ENCODE data around the gene AFF1. TPM values are rescaled to one million over a fixed set of nuclear protein-coding genes. Genes with fewer than 3 reads are reported as not detected.
A peak's percentile ranks its signal among the peaks of the same experiment; 100 is the strongest.
"Not testable (repeated sequence)": the region's sequence is repeated elsewhere in the genome, so short reads cannot be mapped to it uniquely, and the experiment has no call there.

AFF1 gene
- total and polyA plus RNA-seq, 2 donors from 2014 or later, result 13.4 to 187 TPM

DNA sequence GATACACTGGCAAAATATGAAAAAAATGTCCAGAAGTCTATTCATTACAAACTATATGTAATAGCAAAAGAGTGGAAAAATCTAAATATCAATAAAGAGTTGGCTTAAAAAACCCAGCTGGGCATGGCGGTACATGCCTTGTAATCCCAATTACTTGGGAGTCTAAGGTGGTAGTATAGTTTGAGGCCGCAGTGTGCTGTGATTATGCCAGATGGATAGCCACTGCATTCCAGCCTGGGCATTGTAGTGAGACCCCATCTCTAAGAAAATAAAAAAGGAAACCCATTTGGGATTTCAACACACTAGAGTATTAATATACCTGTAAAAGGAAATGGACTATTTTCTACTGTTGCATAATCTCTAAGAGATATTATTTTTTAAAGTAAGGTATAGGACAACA, 45.4 kb downstream of the AFF1 start:
- Histone ChIP-seq H3K9ac (ENCODE audit: low read length in 3 of 3) (no peak overlapping the region), H3K27me3 (ENCODE audit: control insufficient read depth, insufficient read depth, low read length) (no peaks in the 10 kb centered on the region), H3K9me3 (ENCODE audit: control insufficient read depth in 2 of 3, insufficient read depth in 1 of 3, low read length in 3 of 3) (no peaks in the 10 kb centered on the region), H3K36me3 (ENCODE audit: control insufficient read depth in 2 of 3, insufficient read depth in 3 of 3, low read length in 3 of 3) (no peaks in the 10 kb centered on the region), H3K4me3 (ENCODE audit: low read length in 3 of 3) (no peak overlapping the region), H3K27ac (ENCODE audit: low read depth in 2 of 2, low read length in 2 of 2) (no peak overlapping the region), H3K4me1 (ENCODE audit: control insufficient read depth in 2 of 3, insufficient read depth in 2 of 3, low read depth in 1 of 3, low read length in 3 of 3) (peaks cover 0 to 3% (median 0%) of the 10 kb centered on the region in 3 donors)
- TF ChIP-seq, protein P1, sequence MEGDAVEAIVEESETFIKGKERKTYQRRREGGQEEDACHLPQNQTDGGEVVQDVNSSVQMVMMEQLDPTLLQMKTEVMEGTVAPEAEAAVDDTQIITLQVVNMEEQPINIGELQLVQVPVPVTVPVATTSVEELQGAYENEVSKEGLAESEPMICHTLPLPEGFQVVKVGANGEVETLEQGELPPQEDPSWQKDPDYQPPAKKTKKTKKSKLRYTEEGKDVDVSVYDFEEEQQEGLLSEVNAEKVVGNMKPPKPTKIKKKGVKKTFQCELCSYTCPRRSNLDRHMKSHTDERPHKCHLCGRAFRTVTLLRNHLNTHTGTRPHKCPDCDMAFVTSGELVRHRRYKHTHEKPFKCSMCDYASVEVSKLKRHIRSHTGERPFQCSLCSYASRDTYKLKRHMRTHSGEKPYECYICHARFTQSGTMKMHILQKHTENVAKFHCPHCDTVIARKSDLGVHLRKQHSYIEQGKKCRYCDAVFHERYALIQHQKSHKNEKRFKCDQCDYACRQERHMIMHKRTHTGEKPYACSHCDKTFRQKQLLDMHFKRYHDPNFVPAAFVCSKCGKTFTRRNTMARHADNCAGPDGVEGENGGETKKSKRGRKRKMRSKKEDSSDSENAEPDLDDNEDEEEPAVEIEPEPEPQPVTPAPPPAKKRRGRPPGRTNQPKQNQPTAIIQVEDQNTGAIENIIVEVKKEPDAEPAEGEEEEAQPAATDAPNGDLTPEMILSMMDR (IDR thresholded peaks at IDR 0.05; ENCODE audit: borderline replicate concordance, extremely low read depth, insufficient read depth), result no peak
- FAIRE-seq (no peak), DNase-seq (no peak)
- intact Hi-C loops (cut with DNase I), result no loop called here

DNA sequence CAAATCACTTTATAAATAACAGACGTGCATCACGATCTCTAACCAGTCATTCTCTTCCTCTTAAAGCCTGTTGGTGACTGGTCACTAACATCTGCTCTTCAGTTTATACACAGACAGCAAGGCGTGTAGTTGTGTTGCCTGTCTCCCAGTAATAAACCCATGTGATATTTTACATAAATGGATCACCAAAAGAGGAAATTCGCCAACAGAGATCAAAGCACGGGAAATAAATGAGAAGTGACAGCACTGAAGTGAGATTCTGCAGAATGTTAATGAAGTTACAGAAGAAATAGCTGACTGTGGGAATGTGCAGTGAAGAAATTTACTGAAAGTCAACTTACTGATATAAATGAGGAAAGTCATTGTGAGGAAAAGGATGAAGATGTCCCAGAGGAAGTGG, 47.0 kb downstream of the AFF1 start:
- TF ChIP-seq, protein P1 (IDR thresholded peaks at IDR 0.05; ENCODE audit: borderline replicate concordance, extremely low read depth, insufficient read depth), result no peak
- FAIRE-seq (no peak), DNase-seq (peak in 1 of 5 donors; percentile 13)
- Histone ChIP-seq H3K9ac (ENCODE audit: low read length in 3 of 3) (no peak overlapping the region), H3K27me3 (ENCODE audit: control insufficient read depth, insufficient read depth, low read length) (no peaks in the 10 kb centered on the region), H3K4me3 (ENCODE audit: low read length in 3 of 3) (no peak overlapping the region), H3K4me1 (ENCODE audit: control insufficient read depth in 2 of 3, insufficient read depth in 2 of 3, low read depth in 1 of 3, low read length in 3 of 3) (peaks cover 0 to 3% (median 0%) of the 10 kb centered on the region in 3 donors), H3K9me3 (ENCODE audit: control insufficient read depth in 2 of 3, insufficient read depth in 1 of 3, low read length in 3 of 3) (no peaks in the 10 kb centered on the region), H3K36me3 (ENCODE audit: control insufficient read depth in 2 of 3, insufficient read depth in 3 of 3, low read length in 3 of 3) (no peaks in the 10 kb centered on the region), H3K27ac (ENCODE audit: low read depth in 2 of 2, low read length in 2 of 2) (no peak overlapping the region)
- intact Hi-C loops (cut with DNase I), result no loop called here

DNA sequence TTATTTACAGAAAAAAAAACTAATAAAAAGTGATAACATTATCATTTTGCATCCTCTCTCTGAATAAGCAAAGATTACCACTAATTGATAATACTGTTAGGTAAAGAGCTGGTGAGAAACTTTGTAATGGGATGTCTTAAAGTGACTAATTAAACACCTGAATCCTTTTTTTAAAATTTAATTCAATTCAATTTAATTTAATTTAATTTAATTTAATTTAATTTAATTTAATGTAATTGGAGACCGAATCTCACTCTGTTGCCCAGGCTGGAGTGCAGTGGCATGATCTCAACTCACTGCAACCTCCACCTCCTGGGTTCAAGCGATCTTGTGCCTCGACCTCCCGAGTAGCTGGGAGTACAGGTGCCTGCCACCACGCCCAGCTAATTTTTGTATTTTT, 51.0 kb downstream of the AFF1 start:
- DNase-seq; H3K27me3 ChIP-seq (ENCODE audit: control insufficient read depth, insufficient read depth, low read length); H3K4me1 ChIP-seq (ENCODE audit: control insufficient read depth in 2 of 3, insufficient read depth in 2 of 3, low read depth in 1 of 3, low read length in 3 of 3); intact Hi-C loops (cut with DNase I); H3K9ac ChIP-seq (ENCODE audit: low read length in 3 of 3); H3K9me3 ChIP-seq (ENCODE audit: control insufficient read depth in 2 of 3, insufficient read depth in 1 of 3, low read length in 3 of 3); H3K36me3 ChIP-seq (ENCODE audit: control insufficient read depth in 2 of 3, insufficient read depth in 3 of 3, low read length in 3 of 3); H3K4me3 ChIP-seq (ENCODE audit: low read length in 3 of 3); H3K27ac ChIP-seq (ENCODE audit: low read depth in 2 of 2, low read length in 2 of 2); FAIRE-seq: not testable (repeated sequence)

DNA sequence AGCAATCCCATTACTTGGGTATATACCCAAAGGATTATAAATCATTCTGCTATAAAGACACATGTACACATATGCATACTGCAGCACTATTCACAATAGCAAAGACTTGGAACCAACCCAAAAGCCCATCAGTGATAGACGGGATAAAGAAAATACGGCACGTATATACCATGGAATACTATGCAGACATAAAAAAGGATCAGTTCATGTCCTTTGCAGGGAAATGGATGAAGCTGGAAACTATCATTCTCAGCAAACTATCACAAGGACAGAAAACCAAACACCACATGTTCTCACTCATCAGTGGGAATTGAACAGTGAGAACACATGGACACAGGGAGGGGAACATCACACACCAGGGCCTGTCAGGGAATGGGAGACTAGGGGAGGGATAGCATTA, 54.8 kb downstream of the AFF1 start:
- H3K36me3 ChIP-seq (ENCODE audit: control insufficient read depth in 2 of 3, insufficient read depth in 3 of 3, low read length in 3 of 3); H3K9me3 ChIP-seq (ENCODE audit: control insufficient read depth in 2 of 3, insufficient read depth in 1 of 3, low read length in 3 of 3); H3K27ac ChIP-seq (ENCODE audit: low read depth in 2 of 2, low read length in 2 of 2); DNase-seq; intact Hi-C loops (cut with DNase I); FAIRE-seq; H3K4me1 ChIP-seq (ENCODE audit: control insufficient read depth in 2 of 3, insufficient read depth in 2 of 3, low read depth in 1 of 3, low read length in 3 of 3); H3K27me3 ChIP-seq (ENCODE audit: control insufficient read depth, insufficient read depth, low read length); H3K9ac ChIP-seq (ENCODE audit: low read length in 3 of 3); H3K4me3 ChIP-seq (ENCODE audit: low read length in 3 of 3): not testable (repeated sequence)

DNA sequence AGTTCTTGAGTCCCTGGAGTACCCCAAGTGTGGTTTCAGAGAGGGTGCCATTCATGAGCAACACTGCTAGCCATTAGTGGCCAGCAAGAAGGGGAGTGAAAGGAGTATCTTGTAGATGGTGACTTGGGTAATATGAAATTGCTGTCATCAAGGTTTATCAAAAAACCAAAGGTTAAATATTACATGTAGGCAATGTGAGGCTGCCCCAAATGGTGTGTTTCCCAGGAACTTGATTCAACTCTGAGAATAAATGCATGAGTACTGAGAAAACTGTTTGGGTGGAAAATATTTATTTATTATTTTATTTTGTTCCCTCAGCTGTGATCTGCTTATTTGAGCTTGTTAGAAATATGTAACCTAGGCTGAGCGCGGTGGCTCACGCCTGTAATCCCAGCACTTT, 55.7 kb downstream of the AFF1 start:
- H3K4me3 ChIP-seq (ENCODE audit: low read length in 3 of 3), result no peak overlapping the region
- TF ChIP-seq, protein P1 (IDR thresholded peaks at IDR 0.05; ENCODE audit: borderline replicate concordance, extremely low read depth, insufficient read depth), result no peak
- intact Hi-C loops (cut with DNase I), result no loop called here
- no peak for DNase-seq
- no peaks in the 10 kb centered on the region for H3K27me3 ChIP-seq (ENCODE audit: control insufficient read depth, insufficient read depth, low read length)
- H3K4me1 ChIP-seq (ENCODE audit: control insufficient read depth in 2 of 3, insufficient read depth in 2 of 3, low read depth in 1 of 3, low read length in 3 of 3), result peaks cover 0 to 2% (median 0%) of the 10 kb centered on the region in 3 donors
- no peaks in the 10 kb centered on the region for H3K9me3 ChIP-seq (ENCODE audit: control insufficient read depth in 2 of 3, insufficient read depth in 1 of 3, low read length in 3 of 3)
- FAIRE-seq, result no peak
- no peak overlapping the region for H3K9ac ChIP-seq (ENCODE audit: low read length in 3 of 3)
- no peak overlapping the region for H3K27ac ChIP-seq (ENCODE audit: low read depth in 2 of 2, low read length in 2 of 2)
- no peaks in the 10 kb centered on the region for H3K36me3 ChIP-seq (ENCODE audit: control insufficient read depth in 2 of 3, insufficient read depth in 3 of 3, low read length in 3 of 3)
